GM18502 (cell line): ENCODE data around the gene ADPRHL1.
"Not testable (repeated sequence)": the region's sequence is repeated elsewhere in the genome, so short reads cannot be mapped to it uniquely, and the experiment has no call there.

Experiments used
- ATAC-seq: cut with Tn5 transposase; IDR thresholded peaks from one replicate; pipeline ENCODE4 v1.9.1; 2021; ENCODE audit warnings: mild to moderate bottlenecking; ENCODE audit not compliant: unreplicated experiment, poor library complexity

The ADPRHL1 gene

DNA sequence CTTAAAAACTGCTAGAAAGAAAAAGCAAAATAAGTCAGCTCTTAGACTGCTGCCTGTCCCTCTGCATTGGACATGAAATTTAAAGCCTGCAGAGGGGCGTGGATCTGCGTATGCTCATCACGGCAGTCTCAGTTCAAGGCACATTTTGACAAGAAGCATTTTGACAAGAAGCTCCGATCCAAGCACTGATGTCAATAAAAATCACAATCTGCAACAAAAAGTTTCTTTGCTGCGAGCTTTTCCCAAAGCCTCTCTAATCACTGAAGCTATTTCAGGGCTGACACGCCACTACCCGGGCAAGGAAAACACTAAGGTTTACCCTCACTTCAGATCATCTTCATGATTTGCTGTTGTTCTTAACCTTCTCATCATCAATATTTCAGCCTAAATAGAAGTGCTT, 29.8 kb upstream of the ADPRHL1 start:
- no peak for ATAC-seq

DNA sequence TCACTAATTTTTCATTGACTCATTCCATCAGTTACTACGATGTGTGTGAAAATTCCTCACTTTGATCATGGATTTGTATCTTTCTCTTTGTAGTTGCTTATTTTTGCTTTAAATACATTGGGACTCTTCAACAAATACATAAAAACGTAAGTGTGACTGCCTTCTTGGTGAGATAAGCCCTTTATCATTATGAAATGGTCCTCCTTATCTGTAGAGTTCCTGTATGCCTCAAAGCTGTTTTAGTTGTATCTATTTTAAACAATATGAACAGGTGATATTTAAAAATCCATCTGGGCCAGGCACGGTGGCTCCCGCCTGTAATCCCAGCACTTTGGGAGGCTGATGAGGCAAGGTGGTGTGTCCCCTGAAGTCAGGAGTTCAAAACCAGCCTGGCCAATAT, 25.9 kb upstream of the ADPRHL1 start:
- ATAC-seq, result no peak

DNA sequence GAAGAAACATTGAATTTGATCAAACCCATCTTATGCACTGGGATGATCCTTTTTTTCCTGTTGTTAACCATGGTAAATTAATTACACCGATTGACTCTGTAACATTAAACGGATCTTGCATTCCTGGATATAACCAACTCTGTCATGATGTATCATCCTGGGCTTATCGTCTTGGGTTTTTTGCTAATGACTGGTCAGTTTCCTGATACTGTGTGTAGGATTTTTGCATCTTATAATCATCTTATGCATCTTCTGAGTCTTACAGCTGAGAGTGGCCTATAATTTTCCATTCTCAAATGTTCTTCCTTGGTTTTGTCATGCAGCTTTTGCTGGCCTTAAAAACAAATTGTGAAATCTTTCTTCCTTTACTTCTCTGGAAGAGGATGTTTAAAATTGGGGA, 24.4 kb upstream of the ADPRHL1 start:
- no peak for ATAC-seq

DNA sequence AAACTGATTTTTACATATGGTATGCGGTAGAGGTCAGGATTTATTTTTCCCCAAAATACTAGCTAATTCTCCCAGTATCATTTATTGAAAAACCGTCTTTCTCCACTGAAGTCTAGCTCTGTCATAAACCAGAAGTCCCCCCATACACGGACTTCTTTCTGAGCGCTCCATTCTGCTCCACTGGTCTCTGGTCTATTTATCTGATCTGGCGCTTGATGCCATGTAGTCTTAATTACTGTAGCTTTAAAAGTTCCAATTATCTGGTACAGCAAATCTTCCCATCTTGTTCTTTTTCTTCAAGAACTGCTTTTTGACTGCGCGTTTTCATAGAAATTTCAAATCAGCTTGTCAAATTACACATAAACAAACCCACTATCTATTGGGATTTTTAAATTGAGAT, 23.5 kb upstream of the ADPRHL1 start:
- ATAC-seq, result no peak

DNA sequence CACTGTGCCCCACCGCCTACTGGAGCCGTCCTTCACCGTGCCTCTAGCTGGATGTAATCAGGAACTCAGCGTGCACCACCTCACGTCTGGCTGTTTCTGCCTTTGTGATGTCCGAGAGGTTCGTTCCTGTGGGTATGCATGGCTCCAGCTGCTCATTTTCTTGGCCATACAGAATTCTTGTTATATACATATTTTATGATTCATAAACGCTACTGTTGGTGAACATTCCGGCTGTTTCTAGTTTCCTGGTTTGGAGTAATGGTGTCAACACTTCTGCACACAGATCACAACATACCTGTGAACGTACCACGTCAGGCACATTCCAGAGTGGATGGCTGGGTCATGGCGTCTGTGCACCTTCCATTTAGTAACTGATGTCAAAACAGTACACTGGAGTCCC, 22.6 kb upstream of the ADPRHL1 start:
- ATAC-seq, result no peak

DNA sequence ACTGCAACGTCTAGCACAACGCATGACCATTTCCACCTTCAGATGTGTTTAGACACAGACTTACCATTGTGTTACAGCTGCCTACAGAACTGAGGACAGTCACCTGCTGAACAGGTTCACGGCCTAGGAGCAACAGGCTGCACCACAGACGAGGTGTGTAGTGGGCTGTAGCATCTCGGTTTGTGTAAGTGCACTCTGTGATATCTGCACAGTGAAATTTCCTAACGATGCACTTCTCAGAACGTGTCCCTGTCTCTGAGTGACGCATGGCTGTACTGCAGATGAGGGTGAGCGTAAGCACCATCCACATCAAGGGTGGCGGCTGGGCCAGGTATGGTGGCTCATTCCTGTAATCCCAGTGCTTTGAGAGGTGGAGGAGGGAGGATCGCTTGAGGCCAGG, 22.0 kb upstream of the ADPRHL1 start:
- no peak for ATAC-seq

DNA sequence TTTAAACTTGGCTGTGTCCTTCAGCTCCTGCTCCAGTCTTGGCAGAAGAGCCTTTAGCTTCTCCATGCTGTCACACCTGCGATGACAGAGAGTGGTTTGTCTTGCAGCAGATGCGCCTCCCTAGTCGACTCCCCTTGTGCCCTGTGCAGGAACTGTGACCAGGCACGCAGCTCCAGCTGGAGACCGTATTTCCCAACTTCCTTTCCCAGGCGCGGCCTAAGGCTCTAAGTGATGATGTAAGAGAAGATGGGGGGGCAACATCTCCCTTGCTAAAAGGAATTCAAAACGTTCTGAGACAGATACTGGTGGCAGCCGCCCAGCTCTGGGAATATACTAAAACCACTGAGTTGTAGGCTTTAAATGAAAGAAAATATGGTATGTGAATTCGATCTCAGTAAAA, 20.9 kb upstream of the ADPRHL1 start:
- no peak for ATAC-seq

DNA sequence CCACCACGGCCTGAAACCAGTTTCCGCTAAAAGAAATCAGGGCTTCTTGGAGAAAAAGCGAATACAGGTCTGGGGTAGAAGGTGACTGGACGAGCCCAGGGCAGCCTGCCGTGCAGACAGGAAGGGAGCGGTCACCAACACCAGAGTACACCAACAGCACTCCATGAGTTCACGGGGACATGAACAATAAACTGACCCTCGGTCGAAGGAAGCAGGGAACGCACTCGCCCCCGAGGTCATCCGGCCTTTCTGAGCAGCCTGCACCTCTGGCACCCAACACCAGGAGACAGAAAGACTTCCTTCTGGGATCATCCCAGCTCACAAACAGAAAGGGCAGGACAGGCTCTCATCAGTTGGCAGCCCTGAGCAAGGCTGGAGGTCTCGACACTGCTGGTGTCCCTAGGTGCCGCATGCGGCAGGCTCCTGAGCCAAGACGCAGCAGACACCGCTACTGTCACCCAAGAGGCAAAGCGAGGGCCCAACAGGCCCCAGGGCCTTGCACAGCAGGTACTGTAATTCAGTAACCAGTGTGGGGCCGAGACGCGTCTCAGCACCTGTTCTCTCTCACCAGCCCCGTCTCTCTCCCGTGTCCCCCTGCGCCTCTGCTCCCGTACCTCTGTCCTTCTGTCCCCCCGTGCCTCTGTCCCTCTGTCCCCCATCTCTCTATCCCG, 19.2 kb upstream of the ADPRHL1 start:
- ATAC-seq, result no peak

DNA sequence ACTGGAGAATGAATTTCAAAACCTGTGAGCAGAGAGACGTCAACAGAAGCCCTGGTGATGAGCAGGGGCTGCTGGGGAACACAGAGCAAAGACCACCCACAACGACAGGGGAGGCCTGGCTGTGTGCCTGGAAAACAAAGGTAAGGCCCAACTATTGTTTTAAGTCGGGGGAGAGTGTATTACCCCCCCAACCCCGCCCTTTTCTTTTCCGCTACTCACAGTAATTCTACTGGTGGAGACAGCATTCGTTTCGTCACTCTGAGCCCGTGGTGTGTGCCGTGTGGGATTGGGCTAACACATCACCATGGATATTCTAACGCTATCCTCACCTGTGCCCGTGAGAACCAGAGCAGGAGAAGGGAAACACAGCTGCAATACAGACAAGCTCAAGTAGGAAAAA, 18.6 kb upstream of the ADPRHL1 start:
- ATAC-seq, result no peak

DNA sequence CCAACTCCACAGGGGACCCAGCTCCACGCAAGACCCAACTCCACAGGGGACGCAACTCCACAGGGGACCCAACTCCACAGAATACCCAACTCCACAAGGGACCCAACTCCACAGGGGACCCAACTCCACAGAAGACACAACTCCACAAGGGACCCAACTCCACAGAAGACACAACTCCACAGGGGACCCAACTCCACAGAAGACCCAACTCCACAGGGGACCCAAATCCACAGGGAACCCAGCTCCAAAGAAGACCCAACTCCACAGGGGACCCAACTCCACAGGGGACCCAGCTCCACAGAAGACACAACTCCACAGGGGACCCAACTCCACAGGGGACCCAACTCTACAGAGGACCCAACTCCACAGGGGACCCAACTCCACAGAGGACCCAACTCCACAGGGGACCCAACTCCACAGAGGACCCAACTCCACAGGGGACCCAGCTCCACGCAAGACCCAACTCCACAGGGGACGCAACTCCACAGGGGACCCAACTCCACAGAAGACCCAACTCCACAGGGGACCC, 17.4 kb upstream of the ADPRHL1 start:
- ATAC-seq, result not testable (repeated sequence)

DNA sequence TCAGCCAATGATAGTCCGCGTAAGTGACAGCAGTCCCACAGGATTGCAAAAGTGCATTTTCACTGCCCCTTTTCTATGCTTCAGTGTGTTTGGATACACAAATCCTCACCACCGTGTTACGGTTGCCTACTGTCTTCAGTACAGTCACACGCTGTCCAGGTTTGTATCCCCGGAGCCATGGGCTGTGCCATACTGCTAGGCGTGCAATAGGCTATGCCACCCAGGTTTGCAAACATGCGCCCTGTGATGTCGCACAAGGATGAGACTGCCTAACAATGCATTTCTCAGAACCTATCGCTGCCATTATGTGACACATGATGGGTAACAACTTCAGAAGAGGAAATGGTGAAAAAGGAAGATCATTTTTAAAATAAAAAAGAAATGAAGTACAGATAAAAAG, 16.8 kb upstream of the ADPRHL1 start:
- ATAC-seq, result no peak

DNA sequence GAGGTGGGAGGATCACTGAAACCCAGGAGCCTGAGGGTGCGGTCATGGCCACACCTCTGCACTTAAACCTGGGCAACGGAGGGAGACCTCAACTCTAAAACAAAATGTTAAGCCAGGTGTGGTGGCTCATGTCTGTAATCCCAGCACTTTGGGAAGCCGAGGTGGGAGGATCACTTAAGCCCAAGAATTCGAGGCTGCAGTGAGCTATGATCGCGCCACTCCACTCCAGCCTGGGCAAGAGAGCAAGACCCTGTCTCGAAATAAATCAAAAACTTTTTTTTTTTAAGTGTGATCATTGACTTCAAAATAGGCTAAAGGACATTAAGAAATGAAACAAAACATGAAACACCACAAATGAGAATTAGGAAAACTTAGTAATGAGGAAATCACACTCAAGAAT, 16.3 kb upstream of the ADPRHL1 start:
- ATAC-seq, result no peak

DNA sequence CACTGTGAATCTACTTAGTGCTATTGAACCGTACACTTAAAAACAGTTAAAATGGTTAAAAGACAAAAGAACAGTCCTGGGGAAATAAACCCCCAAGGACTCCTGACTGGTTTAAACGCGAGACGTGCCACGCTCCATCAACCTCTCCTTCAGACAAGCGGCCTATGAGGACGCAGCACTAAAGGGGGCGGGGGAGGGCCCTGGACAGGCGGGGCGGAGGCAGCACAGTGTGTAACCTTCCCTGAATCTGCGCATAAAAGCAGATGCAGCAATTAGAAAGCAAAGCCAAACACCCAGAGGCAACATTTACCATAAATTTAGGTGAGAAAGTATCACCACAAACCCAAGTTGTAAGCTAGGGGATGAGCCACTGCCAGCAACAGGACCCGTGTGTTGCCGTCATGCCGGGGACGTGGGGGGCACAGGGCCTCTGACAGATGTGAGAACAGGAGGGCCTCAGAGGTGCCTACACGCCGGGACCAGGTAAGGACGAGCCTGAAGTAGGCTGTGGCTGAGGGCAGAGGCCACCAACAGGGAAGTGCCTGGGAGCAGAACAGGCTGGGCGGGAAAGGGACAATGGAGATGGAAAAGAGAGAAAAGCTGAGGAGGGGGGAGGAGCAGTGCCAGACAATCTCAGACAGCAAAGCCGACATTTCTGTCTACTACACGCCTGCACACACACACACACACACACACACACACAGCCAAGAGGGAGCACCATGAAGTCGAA, 15.3 kb upstream of the ADPRHL1 start:
- no peak for ATAC-seq

DNA sequence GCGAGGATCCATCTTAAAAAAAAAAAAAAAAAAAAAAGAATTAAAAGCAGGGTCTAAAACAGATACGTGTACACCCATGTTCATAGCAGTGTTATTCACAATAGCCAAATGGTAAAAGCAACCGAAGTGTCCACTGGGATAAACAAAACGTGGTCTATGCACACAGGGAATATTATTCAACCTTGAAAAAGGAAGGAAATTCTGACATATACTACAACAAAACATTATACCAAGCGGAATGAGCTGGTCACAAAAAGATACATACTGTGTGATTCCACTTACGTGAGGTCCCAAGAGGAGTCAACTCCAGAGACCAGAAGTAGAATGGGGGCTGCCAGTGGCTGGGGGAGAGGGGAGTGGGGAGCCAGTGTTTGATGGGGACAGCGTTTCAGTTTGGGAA, 14.7 kb upstream of the ADPRHL1 start:
- no peak for ATAC-seq

DNA sequence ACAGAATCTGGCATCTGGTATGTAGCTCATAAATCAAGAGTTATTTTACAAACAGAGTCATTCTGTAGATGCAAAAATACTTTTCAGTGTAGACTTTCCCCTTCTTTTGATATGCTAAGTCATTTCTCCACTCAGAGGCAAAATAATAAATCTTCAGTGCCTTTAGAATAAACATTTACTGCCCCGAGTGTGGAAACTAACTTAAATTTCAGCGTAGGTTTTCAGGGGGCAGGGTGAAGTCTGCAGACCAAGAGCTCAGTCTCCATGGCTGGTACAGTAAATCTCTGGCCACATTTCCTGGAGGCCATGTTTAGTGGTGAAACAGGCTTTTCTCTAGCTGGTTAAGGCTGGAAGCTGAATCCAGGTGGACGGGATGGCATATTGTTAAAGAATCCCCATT, 13.1 kb upstream of the ADPRHL1 start:
- no peak for ATAC-seq

DNA sequence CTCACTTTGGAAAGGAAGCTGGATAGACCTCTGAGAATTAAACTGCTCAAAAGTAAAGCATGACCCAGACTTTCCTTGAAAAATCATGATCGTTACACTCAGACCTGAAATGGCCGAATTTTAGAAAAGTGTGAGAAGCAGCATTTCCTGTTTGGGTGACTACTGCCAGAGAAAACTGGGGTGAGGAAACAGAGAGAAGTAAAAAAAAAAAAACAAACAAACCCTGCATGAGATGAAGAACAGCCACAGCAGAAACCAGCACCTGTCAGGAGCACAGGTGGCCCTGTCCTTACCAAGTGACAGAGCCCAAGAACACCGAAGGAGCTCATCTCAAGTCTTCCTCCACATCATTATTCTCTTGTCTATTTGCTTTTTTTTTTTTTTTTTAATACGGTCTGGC, 12.0 kb upstream of the ADPRHL1 start:
- no peak for ATAC-seq

DNA sequence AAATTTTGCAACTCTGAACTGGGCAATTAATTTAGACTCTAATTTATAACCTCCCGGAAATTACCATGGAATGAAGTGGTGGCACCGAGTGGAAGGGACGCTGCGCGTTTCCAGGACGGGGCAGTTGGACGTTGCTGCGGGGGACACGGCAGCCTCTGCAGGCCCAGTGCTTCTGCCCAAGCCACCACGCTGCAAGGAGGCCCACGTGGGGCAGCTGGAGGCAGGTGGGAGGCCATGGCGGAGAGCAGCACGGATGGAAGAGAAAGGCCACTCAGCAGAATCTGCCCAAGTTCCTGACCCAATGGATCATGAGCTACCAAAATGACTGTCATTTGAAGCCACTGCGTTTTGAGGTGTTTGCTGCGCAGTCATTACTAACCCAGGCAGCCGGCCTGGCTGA, 11.2 kb upstream of the ADPRHL1 start:
- no peak for ATAC-seq

DNA sequence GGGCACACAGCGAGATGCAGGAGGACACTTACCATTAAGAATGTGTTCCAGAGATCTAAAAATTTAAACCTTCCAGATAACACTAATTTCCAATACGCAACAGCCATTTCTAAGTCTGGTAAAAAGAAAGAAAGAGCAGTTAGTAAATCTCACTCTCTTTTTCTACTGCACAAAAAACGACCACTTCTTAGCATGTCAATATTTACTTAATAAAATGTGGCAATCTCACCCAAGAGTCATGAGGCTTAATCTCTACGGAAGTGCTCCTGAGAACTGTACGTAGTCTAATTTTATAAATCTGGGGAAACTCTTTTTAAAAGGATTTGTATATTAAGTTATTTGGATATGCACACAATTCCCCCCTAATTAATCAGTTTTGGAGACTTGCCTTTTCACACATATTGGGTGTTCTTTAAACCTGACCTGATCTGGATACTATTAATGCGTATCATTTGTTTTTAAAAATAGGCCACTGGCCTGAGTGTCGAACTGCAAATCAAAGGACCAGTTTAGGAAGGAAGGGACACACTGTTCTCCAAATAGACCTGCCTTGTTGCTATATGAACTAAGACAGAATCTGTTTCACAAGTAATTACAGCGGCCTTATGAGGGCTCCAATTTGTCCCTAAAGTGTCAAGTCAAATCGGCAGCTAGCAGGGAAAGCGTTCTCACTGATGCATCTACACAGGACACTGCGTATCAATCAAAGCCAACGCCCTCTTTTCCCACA, 7.9 kb upstream of the ADPRHL1 start:
- ATAC-seq, result no peak

DNA sequence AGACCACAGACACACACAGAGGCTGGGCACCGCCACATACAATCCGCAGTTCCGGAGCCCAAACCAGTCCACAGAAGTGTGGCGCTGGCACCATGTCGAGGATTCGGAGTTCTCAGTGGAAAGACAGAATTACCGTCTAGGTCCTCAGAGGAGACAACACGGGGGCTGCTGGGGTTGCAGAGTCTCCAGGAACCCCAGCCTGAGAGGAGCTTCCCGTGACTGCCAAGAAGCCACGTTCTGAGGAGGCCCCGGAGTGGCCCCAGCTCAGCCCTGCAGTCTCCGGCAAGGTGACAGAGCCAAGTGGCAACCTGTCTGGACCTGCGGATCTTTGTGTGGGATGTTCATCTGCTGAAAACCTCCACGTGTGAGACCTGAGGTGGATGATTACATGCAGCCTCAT, 7.3 kb upstream of the ADPRHL1 start:
- no peak for ATAC-seq

DNA sequence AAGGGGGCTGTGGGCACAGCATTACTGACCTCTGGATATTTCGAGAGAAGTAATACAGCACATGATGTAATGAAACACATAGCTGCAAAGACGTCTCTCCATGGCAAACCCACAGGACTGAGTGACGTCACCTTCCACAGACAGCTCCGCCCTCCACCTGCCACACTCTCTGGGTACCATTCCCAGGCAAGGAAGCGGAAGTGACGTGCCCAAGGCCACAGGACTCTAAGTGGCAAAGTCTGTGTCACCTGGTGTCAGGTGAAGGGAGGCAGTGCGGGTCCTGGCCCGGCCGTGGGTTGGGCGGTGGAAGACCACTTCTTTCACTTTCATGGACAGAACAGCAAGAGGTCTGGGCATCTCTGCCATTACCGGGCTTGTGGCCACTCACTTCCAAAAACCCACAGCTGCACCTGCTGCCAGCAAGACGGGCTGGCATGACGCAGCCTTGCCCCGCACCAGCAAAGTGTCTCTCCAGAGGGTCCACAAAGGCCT, 6.8 kb upstream of the ADPRHL1 start:
- ATAC-seq, result no peak
